ENCODE measurements around the gene ASPSCR1.

Gene ASPSCR1

DNA sequence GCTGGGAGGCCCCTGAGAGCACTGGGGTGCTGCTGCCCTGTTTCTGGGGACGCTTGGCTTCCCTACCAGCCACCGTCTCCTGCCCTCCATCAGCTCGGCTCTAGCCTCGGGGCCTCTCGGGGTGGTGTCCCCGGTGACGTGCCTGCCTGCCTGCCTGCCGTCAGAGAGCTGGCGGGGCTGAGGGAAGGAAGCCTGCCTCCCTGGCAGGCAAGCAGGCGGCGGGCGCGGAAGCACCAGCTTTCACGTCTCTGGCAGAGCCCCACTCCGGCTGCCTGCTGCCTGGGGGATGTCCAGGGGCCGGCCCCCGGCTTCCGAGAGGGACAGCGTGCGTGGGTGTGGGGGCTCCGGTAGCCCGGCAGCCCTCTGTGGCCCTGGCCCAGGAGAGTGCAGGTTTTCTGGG is 35.9 kb downstream of the ASPSCR1 start:
- no peak for DNase-seq (ENCODE audit: low read depth)

DNA sequence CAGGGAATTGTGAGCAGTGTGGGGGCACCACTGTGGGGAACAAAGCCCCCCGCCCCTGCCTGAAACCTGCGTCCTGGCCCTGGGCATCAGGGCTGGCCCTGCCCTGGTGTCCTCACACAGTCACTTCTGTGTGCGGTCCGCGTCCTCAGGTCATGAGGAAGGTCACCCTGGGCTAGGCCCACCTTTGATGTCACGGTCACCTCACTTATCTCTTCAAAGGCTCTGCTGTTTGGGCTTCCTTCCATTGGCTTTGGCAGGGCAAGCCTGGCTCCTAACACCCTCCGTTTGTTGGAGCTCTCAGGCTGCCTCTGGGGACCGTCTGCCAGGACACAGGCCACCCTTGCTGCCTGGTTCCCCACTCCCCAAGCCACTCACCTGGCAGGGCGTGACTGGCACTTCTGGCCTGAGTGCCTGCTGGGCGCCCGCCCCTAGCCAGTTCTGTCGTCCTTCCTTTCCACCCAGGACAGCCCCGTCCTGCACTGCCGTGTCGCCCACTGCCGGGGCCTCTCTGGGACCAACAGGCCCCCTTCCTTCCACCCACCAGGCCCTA is 36.4 kb downstream of the ASPSCR1 start:
- DNase-seq (ENCODE audit: low read depth), result no peak

DNA sequence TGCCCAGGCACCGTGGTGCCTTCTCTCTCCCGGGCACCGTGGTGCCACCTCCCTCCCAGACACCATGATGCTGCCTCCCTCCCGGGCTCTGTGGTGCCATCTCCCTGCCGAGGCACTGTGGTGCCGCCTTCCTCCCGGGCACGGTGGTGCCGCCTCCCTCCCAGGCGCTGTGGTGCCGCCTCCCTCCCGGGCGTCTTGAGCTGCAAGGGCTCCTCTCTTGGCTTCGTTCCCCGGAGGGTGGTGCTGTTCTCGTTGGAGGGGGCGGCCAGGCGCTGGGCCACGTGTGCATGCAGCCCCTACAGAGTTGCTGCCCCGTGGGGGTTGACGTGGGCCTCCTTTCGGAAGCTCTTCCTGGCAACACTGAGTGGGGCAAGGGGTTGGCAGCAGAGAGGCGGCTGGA is 37.0 kb downstream of the ASPSCR1 start:
- no peak for DNase-seq (ENCODE audit: low read depth)

DNA sequence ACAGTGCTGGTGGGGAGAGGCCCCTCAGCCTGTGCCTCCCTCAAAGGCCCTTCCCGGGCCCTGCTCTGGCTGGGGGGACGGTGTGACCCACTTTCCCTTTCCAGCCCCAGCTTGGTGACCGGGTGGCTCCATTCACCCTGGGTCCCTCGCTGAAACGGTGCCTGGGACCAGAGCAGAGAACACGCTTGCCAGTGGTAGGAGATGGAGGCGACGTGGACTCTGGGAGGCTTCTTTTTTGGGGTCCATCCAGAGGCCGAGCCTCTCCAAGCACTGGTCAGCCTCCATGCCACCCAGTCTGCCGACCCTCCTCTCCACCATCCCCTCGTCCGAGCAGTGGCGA is 37.5 kb downstream of the ASPSCR1 start:
- DNase-seq (ENCODE audit: low read depth), result no peak

DNA sequence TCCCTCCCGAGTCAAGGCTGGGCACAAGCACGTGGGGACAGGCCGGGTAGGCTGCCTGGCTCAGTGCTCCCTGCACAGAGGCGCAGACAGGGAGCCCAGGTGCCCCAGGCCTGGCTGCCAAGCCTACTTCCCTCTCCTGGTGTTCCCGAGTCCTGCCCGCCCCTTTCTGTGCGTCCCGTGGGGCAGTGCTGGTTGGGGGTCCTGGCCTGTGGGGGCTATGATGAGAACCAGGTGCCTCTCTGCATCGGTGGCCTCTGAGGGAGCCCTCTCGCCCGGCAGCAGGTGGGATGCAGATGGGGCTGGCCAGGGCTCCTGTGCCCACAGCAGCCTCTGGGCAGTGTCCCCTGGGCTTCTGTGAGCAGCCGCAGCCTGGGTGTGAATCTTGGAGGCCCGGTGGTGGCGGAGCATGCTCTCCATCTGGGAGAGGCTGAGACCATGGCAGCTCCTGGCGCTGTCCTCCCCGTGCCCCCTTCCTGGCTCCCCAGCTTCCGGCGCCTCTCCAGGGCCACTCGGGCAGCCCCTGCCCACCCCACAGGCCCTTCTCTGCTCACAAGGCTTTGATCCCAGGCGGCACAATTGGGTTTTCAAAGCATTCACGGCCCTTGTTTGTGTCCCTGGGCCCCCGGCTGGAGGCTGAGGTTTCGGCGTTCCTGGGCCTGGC is 38.0 kb downstream of the ASPSCR1 start:
- DNase-seq (ENCODE audit: low read depth), result no peak

DNA sequence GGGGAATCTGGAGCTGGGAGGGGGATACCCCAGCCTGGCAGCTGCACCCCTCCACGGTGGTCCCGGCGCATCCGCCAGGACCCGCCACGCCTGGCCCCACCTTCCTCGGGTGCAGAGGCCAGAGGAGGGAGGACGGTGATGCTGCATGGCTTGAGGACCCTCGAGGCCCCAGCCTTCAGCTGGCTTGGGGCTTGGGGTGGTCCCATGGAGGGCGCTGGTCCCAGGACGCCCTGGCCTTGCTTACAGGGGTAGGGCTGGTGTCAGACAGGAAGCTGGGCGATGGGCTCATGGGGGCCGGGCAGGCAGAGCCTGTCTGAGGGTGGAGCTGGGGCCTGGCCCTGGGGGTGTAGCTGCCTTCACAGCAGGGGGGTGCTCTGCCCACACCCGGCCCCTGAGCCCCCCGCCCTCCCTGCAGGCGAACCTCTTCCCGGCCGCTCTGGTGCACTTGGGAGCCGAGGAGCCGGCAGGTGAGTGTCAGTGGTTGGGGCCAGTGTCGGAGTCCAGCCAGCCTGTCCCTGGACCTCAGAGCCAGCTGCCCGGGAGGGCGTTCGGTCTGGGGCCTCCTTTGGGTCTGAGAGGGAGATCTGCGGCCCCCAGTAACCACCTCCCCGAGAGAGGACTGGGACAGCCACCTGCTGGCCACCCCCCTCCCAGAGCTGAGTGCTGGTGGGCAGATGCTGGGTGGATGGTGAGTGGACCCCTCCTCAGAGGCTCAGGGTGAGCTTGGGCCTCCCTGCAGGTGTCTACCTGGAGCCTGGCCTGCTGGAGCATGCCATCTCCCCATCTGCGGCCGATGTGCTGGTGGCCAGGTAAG is 38.8 kb downstream of the ASPSCR1 start:
- no peak for DNase-seq (ENCODE audit: low read depth)

DNA sequence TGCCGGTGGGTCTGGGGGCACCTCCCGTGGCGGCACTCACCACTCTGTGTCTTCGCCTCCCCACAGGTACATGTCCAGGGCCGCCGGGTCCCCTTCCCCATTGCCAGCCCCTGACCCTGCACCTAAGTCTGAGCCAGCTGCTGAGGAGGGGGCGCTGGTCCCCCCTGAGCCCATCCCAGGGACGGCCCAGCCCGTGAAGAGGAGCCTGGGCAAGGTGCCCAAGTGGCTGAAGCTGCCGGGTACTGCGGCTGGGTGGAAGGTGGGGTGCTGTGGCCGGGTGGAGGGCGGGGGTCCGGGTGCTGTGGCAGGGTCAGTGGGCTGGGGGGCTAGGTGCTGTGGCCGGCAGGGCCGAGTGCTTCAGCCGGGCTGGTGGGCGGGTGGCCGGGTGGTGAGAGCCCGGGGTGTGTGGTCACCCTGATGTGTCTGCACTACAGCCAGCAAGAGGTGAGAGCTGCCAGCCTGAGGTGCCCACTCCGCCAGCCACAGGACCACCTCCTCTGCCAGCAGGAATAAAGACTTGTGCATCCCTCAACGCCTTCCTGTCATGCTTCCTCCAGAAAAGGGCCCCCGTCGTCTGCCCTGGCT is 39.5 kb downstream of the ASPSCR1 start:
- no peak for DNase-seq (ENCODE audit: low read depth)

DNA sequence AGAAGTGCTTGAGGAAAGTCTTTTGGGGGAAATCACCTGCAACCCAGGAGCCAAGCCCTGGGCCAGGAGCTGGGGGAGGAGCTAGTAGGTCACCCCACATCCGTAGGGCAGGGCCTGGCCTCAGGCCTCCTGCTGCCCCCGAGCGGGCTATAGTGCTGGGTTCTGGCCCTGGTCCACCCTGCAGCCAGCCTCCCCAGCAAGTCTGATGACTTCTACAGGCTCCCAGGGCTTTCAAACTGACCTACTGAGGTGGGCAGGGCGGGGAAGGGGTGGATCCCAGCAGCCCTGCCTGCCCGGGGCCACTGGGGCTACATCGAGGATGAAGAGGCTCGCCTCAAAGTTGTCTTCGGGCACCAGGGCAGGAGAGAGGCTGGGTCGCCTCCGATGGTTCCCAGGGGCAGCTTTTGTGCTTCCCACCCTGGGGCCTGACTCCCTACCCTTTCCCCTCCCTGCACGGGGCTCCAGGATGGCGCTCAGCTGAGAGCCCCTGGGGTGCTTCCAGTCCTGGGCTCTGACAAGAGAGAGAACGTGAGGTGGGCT is 40.3 kb downstream of the ASPSCR1 start:
- DNase-seq (ENCODE audit: low read depth), result no peak

DNA sequence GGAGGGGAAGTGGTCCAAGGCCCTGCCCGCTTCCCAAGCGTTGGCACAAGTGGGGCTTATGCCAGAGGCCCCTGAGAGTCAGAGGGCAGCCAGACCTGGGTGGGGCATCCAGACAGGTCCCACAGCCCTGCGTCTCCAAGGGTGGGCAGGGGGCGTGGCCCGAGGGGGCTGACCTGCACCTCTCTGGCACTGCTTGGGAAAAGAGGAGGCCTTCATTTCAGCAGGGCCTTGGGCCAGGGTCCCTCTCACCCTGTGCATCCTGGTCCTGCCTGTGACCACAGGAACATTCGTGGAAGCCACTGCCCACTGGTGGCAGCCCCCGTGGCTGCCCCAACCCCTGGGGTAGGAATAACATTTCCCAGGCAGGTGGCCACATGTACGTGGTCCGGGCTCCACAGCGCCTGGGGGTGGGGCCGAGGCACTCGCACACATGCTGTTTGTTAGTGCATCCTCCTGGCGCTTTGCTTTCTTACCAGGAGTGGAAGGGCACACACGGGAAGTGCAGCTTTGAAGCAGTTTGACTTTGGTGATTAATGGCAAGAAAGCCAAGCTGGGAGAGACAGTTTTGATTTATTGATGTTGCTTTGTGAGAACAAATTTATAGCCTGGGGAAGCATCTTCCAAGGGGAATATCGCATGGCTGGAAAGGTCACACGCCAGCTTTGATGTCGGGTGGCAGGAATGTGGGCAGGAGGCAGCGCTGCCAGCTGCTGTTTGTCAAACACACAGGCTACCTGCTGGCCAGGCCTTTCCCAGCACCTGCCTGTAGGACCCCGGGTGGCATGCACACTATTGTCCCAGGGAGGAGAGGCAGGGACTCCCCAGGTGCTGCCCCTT is 40.9 kb downstream of the ASPSCR1 start:
- DNase-seq (ENCODE audit: low read depth), result no peak

DNA sequence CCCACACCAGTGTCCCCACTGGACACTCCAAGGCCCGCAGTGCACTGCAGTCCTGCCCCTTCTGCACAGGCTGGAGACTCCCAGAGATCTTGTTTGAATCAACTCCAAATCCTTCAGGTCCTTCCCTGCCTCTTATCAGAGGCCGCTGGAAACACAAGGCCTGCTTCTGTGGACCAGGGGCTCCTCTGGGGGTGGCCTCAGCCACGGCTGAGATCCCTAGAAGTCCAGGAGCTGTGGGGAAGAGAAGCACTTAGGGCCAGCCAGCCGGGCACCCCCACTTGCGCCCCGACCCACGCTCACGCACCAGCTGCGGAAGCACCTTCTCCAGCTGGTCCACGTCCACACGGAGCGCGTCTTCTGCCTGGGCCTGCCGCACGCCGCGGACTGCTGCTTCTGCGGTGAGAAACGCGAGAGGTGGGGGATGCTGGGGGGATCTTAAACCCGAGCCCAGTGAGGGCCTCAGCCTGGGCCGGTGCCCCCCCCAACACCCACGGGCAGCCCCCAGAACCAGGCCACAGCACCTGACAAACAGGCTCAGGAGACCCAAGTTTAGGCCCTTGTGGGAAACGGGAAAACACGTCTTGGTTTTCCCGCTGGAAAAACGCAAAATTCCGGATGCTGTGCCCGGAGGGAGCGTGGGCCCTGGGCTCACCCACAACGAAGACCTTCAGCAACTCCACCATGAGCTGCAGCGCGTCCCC is 41.7 kb downstream of the ASPSCR1 start:
- DNase-seq (ENCODE audit: low read depth), result no peak

DNA sequence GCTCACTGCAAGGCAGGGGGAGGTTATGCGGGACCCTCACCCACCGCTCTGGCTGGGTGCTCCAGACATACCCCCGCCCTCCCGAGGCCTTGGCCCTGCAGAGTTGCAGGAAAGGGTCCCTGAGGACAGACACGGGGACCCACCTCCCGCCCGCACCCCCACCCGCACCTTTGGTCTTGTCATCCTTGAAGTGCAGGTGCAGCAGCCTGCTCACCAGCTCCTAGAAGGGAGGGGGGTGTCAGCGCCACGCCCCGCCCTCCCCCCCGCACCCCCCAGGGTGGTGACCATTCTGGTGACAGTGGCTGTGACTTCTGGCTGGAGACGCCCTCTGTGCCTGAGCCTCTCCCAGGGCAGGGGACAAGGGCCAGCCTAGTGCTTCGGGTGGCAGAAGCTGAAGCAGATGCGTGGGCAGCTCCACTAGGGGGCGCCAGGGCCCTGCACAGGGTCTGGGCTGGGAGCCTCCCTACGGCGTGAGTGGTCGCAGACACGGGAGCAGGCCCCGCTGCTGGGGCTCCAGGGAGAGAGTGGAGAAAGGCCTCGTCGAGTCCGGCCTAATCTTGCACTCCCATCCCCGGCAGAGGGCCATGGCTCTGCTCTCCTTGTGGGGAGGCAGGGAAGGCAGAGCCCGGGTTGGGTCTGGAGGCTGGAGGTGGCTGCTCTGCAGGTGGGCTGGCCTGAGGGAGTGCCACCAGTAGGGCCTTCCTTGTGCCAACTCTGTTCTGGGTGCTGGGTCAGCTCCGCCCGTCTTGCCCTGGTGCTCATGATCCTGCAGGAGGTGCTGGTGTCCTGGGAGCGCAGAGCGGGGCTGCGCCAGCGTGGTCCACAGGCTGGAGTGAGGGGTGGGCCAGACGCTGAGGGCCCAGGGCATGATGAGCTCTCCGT is 42.5 kb downstream of the ASPSCR1 start:
- DNase-seq (ENCODE audit: low read depth), result no peak

DNA sequence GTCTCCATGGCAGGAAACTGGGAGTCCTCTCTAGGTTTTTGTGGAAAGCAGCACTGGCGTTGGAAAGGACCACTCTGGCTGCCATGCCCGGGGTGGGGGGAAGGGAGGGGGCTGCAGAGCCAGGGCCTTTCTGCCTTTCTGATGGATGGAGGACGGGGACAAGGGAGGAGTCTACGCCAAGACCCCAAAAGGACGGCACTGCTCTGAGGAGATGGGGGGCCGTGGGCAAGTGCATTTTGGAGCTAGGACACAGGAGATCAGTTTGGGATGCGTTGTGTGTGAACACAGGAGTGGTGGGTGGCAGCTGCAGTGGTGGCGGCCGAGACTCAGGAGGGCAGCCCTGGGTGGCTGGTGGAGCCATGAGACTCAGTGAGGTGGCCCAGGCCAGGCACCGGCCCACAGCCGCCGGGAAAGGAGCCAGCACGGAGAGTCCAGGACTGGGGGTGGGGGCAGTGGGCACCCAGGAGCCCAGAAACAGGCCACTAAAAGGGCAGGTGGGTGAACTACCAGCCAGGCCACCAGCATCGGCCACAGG is 43.2 kb downstream of the ASPSCR1 start:
- DNase-seq (ENCODE audit: low read depth), result no peak

DNA sequence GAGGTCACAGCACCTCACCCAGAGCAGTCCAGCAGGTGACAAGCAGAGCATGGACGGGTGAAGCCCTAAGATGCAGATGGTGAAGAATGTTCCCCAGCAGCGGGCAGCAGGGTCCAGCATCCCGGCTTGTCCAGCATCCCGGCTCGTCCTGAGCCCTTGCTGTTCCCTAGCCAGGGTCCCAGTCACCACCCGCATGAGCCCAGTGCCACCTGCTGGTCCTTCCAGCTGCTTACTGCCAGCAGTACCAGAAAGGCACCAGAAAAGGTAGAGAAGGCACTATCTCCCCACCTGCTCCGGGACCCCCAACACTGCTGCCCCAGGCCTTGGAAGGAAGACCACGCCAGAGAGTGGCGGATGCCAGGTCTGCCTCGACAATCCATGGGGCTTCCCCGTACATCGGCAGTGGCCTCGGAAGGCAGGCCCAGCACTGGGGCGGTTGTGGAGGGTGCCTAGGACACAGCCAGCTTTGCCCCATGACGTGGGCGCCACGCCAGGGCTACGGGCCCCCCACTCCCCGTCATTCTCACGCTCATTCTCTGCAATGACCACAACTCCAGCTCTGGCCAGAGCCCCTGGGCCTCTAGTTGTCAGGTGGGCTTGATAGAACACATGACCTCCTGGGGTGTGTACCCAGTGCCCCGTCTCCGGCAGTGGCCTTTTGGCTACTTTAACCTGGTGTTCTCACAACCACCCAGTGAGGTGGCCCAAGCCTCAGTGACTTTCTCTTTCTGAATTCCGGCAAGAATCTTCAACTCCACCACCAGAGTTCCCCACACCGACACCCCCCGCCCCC is 43.9 kb downstream of the ASPSCR1 start:
- peak; percentile 57 for DNase-seq (ENCODE audit: low read depth)

DNA sequence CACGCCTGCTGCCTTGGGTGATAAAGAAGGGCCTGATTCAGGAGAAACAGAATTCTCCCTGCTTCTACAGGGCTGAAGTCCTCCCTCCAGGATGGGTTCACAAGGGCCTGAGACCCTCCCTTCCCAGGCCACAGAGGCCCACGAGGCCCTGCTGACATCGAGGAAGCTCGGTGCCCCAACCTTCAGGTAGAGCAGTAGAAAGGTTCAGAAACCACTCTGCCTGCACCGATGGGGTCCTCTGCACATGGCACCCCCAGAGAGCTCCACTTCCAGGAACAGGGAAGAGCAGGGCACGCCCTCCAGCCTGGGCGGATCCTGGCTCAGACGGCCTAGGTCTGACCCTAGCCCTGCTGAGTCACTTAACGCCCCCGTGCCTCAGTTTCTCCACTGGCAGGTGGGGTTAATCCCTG is 44.5 kb downstream of the ASPSCR1 start:
- DNase-seq (ENCODE audit: low read depth), result no peak

DNA sequence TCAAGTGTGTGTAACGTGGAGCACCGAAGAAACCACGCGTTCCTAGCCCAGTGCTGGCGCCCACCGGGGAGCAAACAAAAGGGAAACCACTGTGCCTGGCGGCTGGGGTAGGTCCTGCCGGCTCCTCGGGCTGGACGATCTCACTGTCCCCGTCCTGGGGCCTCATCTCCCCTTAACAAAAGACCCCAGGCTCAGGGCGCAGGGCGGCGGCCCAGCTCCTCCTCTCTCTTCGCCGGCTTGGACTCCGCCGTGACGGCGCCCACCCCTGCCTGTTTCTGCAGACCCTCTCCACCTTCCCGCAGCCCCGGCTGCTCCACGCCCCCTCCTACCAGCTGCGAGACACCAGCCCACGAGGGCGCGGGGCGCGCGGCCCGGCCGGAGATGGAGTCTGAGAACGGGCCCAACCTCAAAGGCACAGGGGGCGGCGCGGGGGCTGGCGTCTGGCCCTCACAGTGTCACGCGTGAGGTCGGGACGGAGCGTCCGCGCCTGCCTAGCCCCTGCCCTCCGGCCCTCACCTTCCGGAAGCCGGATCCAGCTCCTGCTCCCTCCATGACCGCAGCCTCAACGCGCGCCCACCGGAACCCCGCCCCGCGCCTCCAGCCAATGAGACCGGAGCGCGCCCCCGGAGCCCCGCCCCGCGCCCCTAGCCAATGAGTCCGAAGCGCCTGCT is 45.0 kb downstream of the ASPSCR1 start, which contains the start of gene CENPX:
TSS of gene CENPX (minus strand) at position 569 of the 671 bp plus-strand sequence. CDS start at position 552, 17 bp downstream.
- DNase-seq (ENCODE audit: low read depth), result no peak

DNA sequence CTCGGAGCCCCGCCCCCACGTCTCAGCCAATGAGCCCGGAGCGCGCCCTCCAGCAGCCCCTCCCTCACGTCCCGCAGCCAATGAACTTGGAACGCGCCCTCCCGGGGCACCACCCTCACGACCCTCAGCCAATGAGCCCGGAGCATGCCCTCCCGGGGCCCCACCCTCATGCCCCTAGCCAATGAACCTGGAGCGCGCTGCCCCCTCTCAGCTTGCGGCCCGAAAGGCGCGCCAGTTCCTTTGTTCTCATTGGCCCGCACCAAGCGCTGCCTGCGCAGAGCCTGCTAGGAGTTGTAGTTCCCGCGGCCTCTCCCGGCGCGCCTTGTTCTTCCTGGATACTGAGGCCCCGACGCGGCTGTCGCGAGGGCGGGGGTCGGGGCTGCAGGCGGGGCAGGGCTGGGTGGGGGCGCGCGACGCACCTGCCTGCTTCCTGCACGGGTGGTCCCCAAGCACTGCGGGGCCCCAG is 45.6 kb downstream of the ASPSCR1 start, which contains the start of gene LRRC45:
TSS of gene LRRC45 (plus strand) at position 325 of the 466 bp plus-strand sequence. CDS start 339 bp downstream, outside the sequence.
- DNase-seq (ENCODE audit: low read depth), result peak; percentile 99

DNA sequence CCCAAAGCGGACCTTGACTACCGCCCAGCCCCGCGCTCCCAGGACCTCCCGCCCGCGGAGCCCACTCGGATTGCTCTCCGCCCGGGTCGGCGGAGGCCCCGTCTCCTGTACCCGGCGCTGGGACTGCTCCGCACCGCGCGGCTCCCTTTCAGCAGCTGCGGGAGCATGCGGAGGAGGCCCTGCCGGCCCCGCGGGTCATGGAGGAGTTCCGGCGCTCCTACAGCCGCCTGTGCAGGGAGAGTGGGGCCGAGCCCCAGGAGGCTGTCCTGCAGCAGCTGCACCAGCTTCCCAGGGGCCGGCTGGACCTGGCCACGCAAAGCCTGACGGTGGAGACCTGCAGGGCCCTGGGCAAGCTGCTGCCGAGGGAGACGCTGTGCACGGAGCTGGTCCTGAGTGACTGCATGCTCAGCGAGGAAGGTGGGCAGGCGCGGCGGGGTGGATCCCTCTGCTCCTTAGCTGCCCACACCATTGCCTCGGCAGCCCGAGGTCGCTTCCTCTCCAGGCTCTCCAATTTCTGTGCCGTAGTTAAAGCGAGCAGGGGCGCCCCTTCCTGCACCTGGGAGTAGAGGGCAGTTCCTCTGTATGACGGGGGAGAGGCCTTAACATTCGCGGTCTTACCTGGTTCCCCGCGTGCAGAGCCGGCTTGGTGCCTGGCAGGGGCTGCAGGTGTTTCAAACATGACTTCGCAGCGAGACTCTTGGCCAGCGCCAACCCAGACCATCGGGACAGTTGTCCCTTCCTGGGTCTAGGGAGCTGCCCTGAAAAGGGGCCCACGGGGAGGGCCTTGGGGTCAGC is 46.2 kb downstream of the ASPSCR1 start:
- DNase-seq (ENCODE audit: low read depth), result no peak

All from amniotic epithelial cell (primary cell).